Activated B cell treated with CpG ODN at 0.5 μM for 24 hours (primary cell): Measurements from ENCODE around the gene POLR3F. TPM values are rescaled to one million over a fixed set of nuclear protein-coding genes. Genes with fewer than 3 reads are reported as not detected.

ENCODE experiments used
- ATAC-seq: fragments of 200-7000 bp; cut with Tn5 transposase; one replicate; pipeline ENCODE4 v1.10.0; 2021; ENCODE audit warnings: low read depth, mild to moderate bottlenecking, moderate library complexity
- CTCF ChIA-PET: fragments of 350-600 bp; sonication (Branson Sonifier 250); formaldehyde crosslinking; loops from one replicate; lab custom pipeline; 2021; ENCODE audit warnings: antibody characterized with exemption; lab: Charles Lee
- POLR2A ChIA-PET: fragments of 350-600 bp; sonication (Branson Sonifier 250); formaldehyde crosslinking; loops from one replicate; lab custom pipeline; 2021; ENCODE audit warnings: antibody characterized with exemption; lab: Charles Lee
- DNase-seq: peaks from one replicate; pipeline ENCODE4 v3.0.0; 2022
- H3K27ac Mint-ChIP-seq: one replicate; pipeline ENCODE4 v1.8.0; 2020; ENCODE audit warnings: mixed read lengths
- H3K27me3 Mint-ChIP-seq: one replicate; pipeline ENCODE4 v1.8.0; 2021; ENCODE audit warnings: mixed read lengths
- H3K36me3 Mint-ChIP-seq: one replicate; pipeline ENCODE4 v1.8.0; 2021; ENCODE audit warnings: low read depth, mixed read lengths
- H3K4me1 Mint-ChIP-seq: one replicate; pipeline ENCODE4 v1.8.0; 2021; ENCODE audit warnings: mixed read lengths
- H3K4me3 Mint-ChIP-seq: one replicate; pipeline ENCODE4 v1.8.0; 2020; ENCODE audit warnings: mild to moderate bottlenecking, mixed read lengths
- H3K9me3 Mint-ChIP-seq: one replicate; pipeline ENCODE4 v1.8.0; 2020; ENCODE audit warnings: mixed read lengths
- CTCF ChIP-seq: fragments of 200-600 bp; IDR thresholded peaks from one replicate; pipeline ENCODE4 v1.8.0; 2022; ENCODE audit warnings: antibody characterized with exemption, mild to moderate bottlenecking
- intact Hi-C: fragments of 100-400 bp; cut with micrococcal nuclease; formaldehyde crosslinking; loops from one replicate; pipeline ENCODE4 v1.15.1; 2024
- total RNA-seq: library from RNA; stranded (reverse); gene quantifications from 2 replicates; pipeline ENCODE4 v1.2.3, GENCODE V29; 2022

POLR3F gene
- total RNA-seq: 13.3 and 14.5 TPM in 2 replicates

- no peaks in the 10 kb centered on the region for H3K27me3 Mint-ChIP-seq
- TF ChIP-seq CTCF: no peak
- DNase-seq (peak; percentile 88), ATAC-seq (peak; percentile 96)
- H3K9me3 Mint-ChIP-seq: no peaks in the 10 kb centered on the region
- ChIA-PET CTCF (interaction anchor here (0.6 to 2.0 kb wide), 6 partner anchors 30 to 1477 kb away, joined by 3 to 6 read pairs (median 4); partner anchors contain the start of genes RBBP9 and SEC23B), POLR2A (interaction anchor here (0.5 to 3.0 kb wide), 11 partner anchors 13 to 500 kb away, joined by 3 to 72 read pairs (median 6); partner anchors contain the start of genes KAT14, MGME1, PET117 and RBBP9)
- H3K4me3 Mint-ChIP-seq: peak within 1 kb of the TSS; percentile 99
- H3K27ac Mint-ChIP-seq: peak within 1 kb of the TSS; percentile 95
- peaks cover 27% of the 10 kb centered on the region for H3K4me1 Mint-ChIP-seq
- intact Hi-C loops: loop anchor here (1.0 to 5.0 kb wide), 11 partner anchors 30 to 965 kb away; partner anchors contain the start of genes KAT14, PET117, RBBP9 and RRBP1
- H3K36me3 Mint-ChIP-seq: peaks cover 28% of the 10 kb centered on the region
Measured at GRCh38 chr20:18466894-18467730, at the start of gene POLR3F, which contains the start of gene DZANK1. POLR3F (plus strand) TSS chr20:18467390; CDS start chr20:18467507, 117 bp downstream. DZANK1 (minus strand) TSS chr20:18467030; CDS start chr20:18465358, 1,672 bp downstream.

GRCh38 chr20:18421608-18422007, 45.6 kb upstream of the POLR3F start:
- Mint-ChIP-seq H3K4me3 (no peak overlapping the region), H3K27ac (no peak overlapping the region), H3K36me3 (no peaks in the 10 kb centered on the region), H3K27me3 (no peaks in the 10 kb centered on the region), H3K4me1 (no peaks in the 10 kb centered on the region), H3K9me3 (no peaks in the 10 kb centered on the region)
- ChIA-PET POLR2A (no interaction called here), CTCF (no interaction called here)
- no peak for TF ChIP-seq CTCF
- intact Hi-C loops: no loop called here
- DNase-seq (no peak), ATAC-seq (no peak)

GRCh38 chr20:18427214-18427613, 40.0 kb upstream of the POLR3F start:
- Mint-ChIP-seq H3K9me3 (no peaks in the 10 kb centered on the region), H3K4me1 (no peaks in the 10 kb centered on the region), H3K36me3 (no peaks in the 10 kb centered on the region), H3K27ac (no peak overlapping the region), H3K4me3 (no peak overlapping the region), H3K27me3 (no peaks in the 10 kb centered on the region)
- intact Hi-C loops: no loop called here
- DNase-seq: no peak
- CTCF ChIA-PET: no interaction called here
- POLR2A ChIA-PET: no interaction called here
- ATAC-seq: no peak
- no peak for TF ChIP-seq CTCF

GRCh38 chr20:18428490-18429173, 38.6 kb upstream of the POLR3F start:
- H3K27ac Mint-ChIP-seq: no peak overlapping the region
- ChIA-PET POLR2A (no interaction called here), CTCF (no interaction called here)
- no peaks in the 10 kb centered on the region for H3K4me1 Mint-ChIP-seq
- H3K4me3 Mint-ChIP-seq: no peak overlapping the region
- no peak for TF ChIP-seq CTCF
- H3K27me3 Mint-ChIP-seq: no peaks in the 10 kb centered on the region
- DNase-seq (no peak), ATAC-seq (no peak)
- intact Hi-C loops: no loop called here
- H3K36me3 Mint-ChIP-seq: no peaks in the 10 kb centered on the region
- H3K9me3 Mint-ChIP-seq: no peaks in the 10 kb centered on the region
